ENCODE data around the gene APBB1IP.
A peak's percentile ranks its signal among the peaks of the same experiment; 100 is the strongest.
"Not testable (repeated sequence)": the region's sequence is repeated elsewhere in the genome, so short reads cannot be mapped to it uniquely, and the experiment has no call there.

Gene APBB1IP

GRCh38 chr10:26391701-26392695 lies 46.1 kb upstream of the APBB1IP start (continued):
- TF ChIP-seq ZSCAN5A (tag by site-specific recombination; IDR thresholded peaks at IDR 0.05) (no peak), HOXC10 (CRISPR knock-in tag; IDR thresholded peaks at IDR 0.05) (no peak), ZNF19 (tag by site-specific recombination; IDR thresholded peaks at IDR 0.05; ENCODE audit: low read depth) (no peak), ZNF214 (tag by site-specific recombination; IDR thresholded peaks at IDR 0.05; ENCODE audit: borderline replicate concordance) (no peak), ZNF560 (tag by site-specific recombination; IDR thresholded peaks at IDR 0.05; ENCODE audit: borderline replicate concordance) (no peak), ZNF621 (tag by site-specific recombination; IDR thresholded peaks at IDR 0.05) (no peak), ZNF350 (tag by site-specific recombination; IDR thresholded peaks at IDR 0.05) (no peak), ZNF398 (tag by site-specific recombination; IDR thresholded peaks at IDR 0.05) (no peak)

- POLR2A ChIA-PET; H3K9me3 ChIP-seq (ENCODE audit: control insufficient read depth, insufficient read depth, low read depth, low read length); H3K36me3 ChIP-seq (ENCODE audit: control insufficient read depth in 2 of 2, insufficient read depth in 1 of 2, low read length in 2 of 2); H3K4me1 ChIP-seq (ENCODE audit: control insufficient read depth, insufficient read depth, low read length); CTCF ChIA-PET; H3K4me3 ChIP-seq (ENCODE audit: low read depth, low read length); H3K27ac ChIP-seq (ENCODE audit: extremely low read depth, low read depth, low read length): not testable (repeated sequence)
- TF ChIP-seq ZNF280D (tag by site-specific recombination; IDR thresholded peaks at IDR 0.05) (0 out of 2 replicates have a peak, but pooled peaks have one; percentile 25), ZNF146 (tag by site-specific recombination; IDR thresholded peaks at IDR 0.05) (peak; percentile 56; the same call in 1 of the 2 replicates)
Measured at GRCh38 chr10:26398353-26398752, 39.8 kb upstream of the APBB1IP start.

- ChIA-PET POLR2A (no interaction called here), CTCF (interaction anchor here (0.7 kb wide), 2 partner anchors 13 to 136 kb away, joined by 3 read pairs; no protein-coding TSS in a partner anchor)
- H3K9me3 ChIP-seq (ENCODE audit: control insufficient read depth, insufficient read depth, low read depth, low read length): no peaks in the 10 kb centered on the region
- TF ChIP-seq ZNF146 (tag by site-specific recombination; IDR thresholded peaks at IDR 0.05): no peak
- TF ChIP-seq INSM2 (tag by site-specific recombination; IDR thresholded peaks at IDR 0.05): no peak
- no peak for TF ChIP-seq ZBTB44 (tag by site-specific recombination; IDR thresholded peaks at IDR 0.05)
- no peak for TF ChIP-seq PRDM10 (tag by site-specific recombination; IDR thresholded peaks at IDR 0.05)
- TF ChIP-seq KLF10 (tag by site-specific recombination; IDR thresholded peaks at IDR 0.05): no peak
- TF ChIP-seq ZNF366 (tag by site-specific recombination; conservative IDR thresholded peaks at IDR 0.05): no peak
- no peaks in the 10 kb centered on the region for H3K36me3 ChIP-seq (ENCODE audit: control insufficient read depth in 2 of 2, insufficient read depth in 1 of 2, low read length in 2 of 2)
- H3K4me3 ChIP-seq (ENCODE audit: low read depth, low read length): no peak overlapping the region
- no peaks in the 10 kb centered on the region for H3K4me1 ChIP-seq (ENCODE audit: control insufficient read depth, insufficient read depth, low read length)
- H3K27ac ChIP-seq (ENCODE audit: extremely low read depth, low read depth, low read length): no peak overlapping the region
Measured at GRCh38 chr10:26407406-26407969, 30.7 kb upstream of the APBB1IP start.

Measured in HEK293 (cell line).